ENCODE results near the gene ARHGAP9. TPM values are rescaled to one million over a fixed set of nuclear protein-coding genes. Genes with fewer than 3 reads are reported as not detected.

Gene ARHGAP9
- total RNA-seq, 1 donor from 2014 or later, result 37.7 TPM

Small RNA genes within 50 kb of the gene (microRNA-seq; reads per million reads assigned to microRNA genes)
- not detected for gene MIR616 (ENCODE audit: borderline microRNAs expressed)
- gene MIR6758 (ENCODE audit: borderline microRNAs expressed), result not detected

Other genes starting within 250 kb of the ARHGAP9 start
- gene STAC3, start 228.7 kb downstream of the ARHGAP9 start, total RNA-seq, result 6.0 TPM
- 81.0 TPM for gene R3HDM2, start 48.8 kb downstream of the ARHGAP9 start, total RNA-seq
- gene INHBC, start 45.1 kb downstream of the ARHGAP9 start, total RNA-seq, result not detected
- gene INHBE, start 24.6 kb downstream of the ARHGAP9 start, total RNA-seq, result not detected
- 1.4 TPM for gene GLI1, start 20.1 kb downstream of the ARHGAP9 start, total RNA-seq
- gene MARS1, start 8.2 kb upstream of the ARHGAP9 start, total RNA-seq, result 141 TPM
- 47.3 TPM for gene DDIT3, start 40.6 kb upstream of the ARHGAP9 start, total RNA-seq
- 85.8 TPM for gene MBD6, start 43.0 kb upstream of the ARHGAP9 start, total RNA-seq
- gene DCTN2, start 67.3 kb upstream of the ARHGAP9 start, total RNA-seq, result 90.7 TPM
- gene KIF5A, start 70.2 kb upstream of the ARHGAP9 start, total RNA-seq, result 0.14 TPM
- gene PIP4K2C, start 111.3 kb upstream of the ARHGAP9 start, total RNA-seq, result 31.0 TPM
- gene DTX3, start 125.0 kb upstream of the ARHGAP9 start, total RNA-seq, result 26.0 TPM
- gene ARHGEF25, start 131.6 kb upstream of the ARHGAP9 start, total RNA-seq, result 16.3 TPM
- gene B4GALNT1, start 153.3 kb upstream of the ARHGAP9 start, total RNA-seq, result 0.93 TPM
- 263 TPM for gene OS9, start 214.3 kb upstream of the ARHGAP9 start, total RNA-seq